ENCODE results near the gene ELOVL1.

DNA sequence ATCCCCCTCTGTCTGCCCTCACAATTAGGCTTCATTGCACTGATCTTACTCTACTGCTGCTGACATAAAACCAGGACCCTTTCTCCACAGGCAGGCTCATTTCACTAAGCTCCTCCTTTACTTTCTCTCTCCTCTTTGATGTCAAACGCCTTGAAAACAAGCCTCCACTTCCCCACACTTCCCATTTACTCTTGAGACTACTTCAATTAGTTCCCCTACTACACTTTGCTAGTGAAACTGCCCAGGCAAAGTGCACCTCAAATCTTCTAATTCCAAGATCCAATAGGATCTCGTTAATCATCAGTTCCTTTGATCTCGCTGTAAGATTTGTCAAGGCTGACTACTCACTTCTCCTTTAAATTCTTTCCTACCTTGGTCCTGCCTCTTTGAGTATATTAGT lies 14.9 kb downstream of the ELOVL1 start:
- TF ChIP-seq, protein P1, sequence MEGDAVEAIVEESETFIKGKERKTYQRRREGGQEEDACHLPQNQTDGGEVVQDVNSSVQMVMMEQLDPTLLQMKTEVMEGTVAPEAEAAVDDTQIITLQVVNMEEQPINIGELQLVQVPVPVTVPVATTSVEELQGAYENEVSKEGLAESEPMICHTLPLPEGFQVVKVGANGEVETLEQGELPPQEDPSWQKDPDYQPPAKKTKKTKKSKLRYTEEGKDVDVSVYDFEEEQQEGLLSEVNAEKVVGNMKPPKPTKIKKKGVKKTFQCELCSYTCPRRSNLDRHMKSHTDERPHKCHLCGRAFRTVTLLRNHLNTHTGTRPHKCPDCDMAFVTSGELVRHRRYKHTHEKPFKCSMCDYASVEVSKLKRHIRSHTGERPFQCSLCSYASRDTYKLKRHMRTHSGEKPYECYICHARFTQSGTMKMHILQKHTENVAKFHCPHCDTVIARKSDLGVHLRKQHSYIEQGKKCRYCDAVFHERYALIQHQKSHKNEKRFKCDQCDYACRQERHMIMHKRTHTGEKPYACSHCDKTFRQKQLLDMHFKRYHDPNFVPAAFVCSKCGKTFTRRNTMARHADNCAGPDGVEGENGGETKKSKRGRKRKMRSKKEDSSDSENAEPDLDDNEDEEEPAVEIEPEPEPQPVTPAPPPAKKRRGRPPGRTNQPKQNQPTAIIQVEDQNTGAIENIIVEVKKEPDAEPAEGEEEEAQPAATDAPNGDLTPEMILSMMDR (IDR thresholded peaks at IDR 0.05): no peak
- TF ChIP-seq POLR2A (IDR thresholded peaks at IDR 0.05): no peak
